Mesodermal cell (in vitro differentiated cells): Measurements from ENCODE around the gene MUC5B.

Experiments used
- H3K27ac ChIP-seq: 2 replicates; pipeline ENCODE4 v1.7.0; 2013; ENCODE audit warnings: mild to moderate bottlenecking, low read depth, low read length, moderate library complexity; ENCODE audit not compliant: severe bottlenecking
- H3K36me3 ChIP-seq: 2 replicates; pipeline ENCODE4 v1.7.1; 2013; ENCODE audit warnings: mild to moderate bottlenecking, low read length, moderate library complexity; ENCODE audit not compliant: control insufficient read depth, insufficient read depth
- H3K4me1 ChIP-seq: one replicate; pipeline ENCODE4 v1.7.1; 2013; ENCODE audit warnings: mild to moderate bottlenecking, low read length; ENCODE audit not compliant: insufficient read depth, control insufficient read depth, poor library complexity, severe bottlenecking
- H3K4me3 ChIP-seq: 2 replicates; pipeline ENCODE4 v1.7.0; 2013; ENCODE audit warnings: low read length, control low read depth, mild to moderate bottlenecking; ENCODE audit not compliant: insufficient read depth, poor library complexity, severe bottlenecking; ENCODE audit errors: extremely low read depth
- H3K9me3 ChIP-seq: 2 replicates; pipeline ENCODE4 v1.7.1; 2013; ENCODE audit warnings: mild to moderate bottlenecking, low read length, moderate library complexity; ENCODE audit not compliant: control insufficient read depth
- WGBS, 2 experiments: methylation state at CpG; one replicate each; pipeline ENCODE4 v1.1.5; 2013; ENCODE audit warnings: missing lambda C conversion rate in 2 of 2; ENCODE audit not compliant: insufficient coverage in 2 of 2; 5-methylcytosine and 5-hydroxymethylcytosine counted together

The MUC5B gene

DNA sequence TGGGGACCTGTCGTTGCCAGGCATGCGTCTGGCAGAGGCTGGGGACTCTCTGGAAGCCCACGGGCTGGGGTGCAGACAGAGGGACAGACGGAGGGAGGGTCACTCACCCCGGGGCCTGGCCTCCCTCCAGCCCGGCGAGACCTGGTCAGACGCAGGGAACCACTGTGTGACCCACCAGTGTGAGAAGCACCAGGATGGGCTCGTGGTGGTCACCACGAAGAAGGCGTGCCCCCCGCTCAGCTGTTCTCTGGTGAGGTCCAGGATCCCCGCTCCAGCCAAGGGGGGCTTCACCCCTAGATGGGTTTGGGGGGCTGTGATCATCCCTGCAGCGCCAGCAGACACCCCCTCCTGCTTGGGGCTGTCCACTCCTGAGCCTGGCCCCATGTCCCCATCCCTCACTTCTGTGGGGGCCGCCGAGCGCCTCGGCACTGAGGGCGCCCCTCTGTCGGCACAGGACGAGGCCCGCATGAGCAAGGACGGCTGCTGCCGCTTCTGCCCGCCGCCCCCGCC is 23.6 kb upstream of the MUC5B start:
- Histone ChIP-seq H3K4me3 (no peak overlapping the region), H3K9me3 (no peaks in the 10 kb centered on the region), H3K27ac (no peak overlapping the region), H3K4me1 (no peaks in the 10 kb centered on the region), H3K36me3 (no peaks in the 10 kb centered on the region)
- WGBS, 2 experiments, result 82 to 88% methylated on average over 19 to 23 of the region's 27 CpGs

DNA sequence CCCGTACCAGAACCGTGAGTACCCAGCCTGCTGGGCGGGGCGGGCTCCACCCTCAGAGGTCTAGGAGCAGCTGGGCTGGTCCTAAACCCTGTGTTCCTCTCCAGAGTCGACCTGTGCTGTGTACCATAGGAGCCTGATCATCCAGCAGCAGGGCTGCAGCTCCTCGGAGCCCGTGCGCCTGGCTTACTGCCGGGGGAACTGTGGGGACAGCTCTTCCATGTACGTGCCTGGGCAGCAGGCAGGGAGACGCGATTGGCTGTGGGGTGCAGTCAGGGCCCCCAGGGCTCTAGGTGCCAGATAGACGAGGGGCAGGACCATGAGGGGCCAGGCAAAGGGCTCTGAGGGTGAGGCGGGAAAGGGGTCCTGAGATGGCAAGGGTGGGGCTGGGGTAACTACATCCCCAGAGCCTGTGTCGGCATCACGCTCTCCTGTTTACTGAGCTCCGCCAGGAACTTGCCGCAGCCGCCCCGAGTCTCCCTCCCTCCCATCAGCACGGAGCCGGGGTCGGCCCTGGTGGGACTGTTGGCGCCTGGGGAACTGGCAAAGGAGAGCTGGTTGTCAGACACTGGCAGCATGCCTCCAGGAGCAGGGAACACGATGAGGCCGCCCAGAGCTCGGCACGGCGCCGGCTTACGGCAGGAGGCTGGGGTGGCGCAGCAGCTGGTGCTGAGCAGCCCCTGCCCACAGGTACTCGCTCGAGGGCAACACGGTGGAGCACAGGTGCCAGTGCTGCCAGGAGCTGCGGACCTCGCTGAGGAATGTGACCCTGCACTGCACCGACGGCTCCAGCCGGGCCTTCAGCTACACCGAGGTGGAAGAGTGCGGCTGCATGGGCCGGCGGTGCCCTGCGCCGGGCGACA is 22.9 kb upstream of the MUC5B start:
- Histone ChIP-seq H3K4me3 (no peak overlapping the region), H3K27ac (no peak overlapping the region), H3K36me3 (no peaks in the 10 kb centered on the region), H3K4me1 (no peaks in the 10 kb centered on the region), H3K9me3 (no peaks in the 10 kb centered on the region)
- WGBS, 2 experiments, result 85 to 90% methylated on average over 41 to 44 of the region's 47 CpGs

DNA sequence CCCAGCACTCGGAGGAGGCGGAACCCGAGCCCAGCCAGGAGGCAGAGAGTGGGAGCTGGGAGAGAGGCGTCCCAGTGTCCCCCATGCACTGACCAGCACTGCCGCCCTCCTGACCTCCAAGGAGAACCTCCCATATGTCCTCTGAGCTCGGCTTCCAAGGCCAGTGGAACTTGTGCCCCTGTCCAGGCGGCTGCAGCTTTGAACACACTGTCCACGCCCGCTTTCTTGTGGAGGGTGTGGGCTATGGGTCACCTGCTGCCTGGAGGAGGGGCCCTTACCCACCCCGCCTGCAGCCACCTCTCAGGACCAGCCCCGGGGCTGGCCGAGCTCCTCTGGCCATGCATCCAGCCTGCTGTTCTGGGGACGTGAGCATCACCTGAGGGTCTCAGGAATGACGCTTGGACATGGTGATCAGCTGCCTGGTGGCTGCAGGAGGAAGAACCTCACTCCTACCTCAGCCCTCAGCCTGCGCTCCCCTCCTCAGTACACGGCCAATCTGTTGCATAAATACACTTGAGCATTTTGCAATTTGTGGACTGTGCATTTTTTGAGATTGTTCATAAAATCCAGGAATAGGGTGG is 22.2 kb upstream of the MUC5B start:
- Histone ChIP-seq H3K36me3 (no peaks in the 10 kb centered on the region), H3K4me1 (no peaks in the 10 kb centered on the region), H3K4me3 (no peak overlapping the region), H3K9me3 (no peaks in the 10 kb centered on the region), H3K27ac (no peak overlapping the region)
- 84 to 90% methylated on average over 12 to 14 of the region's 16 CpGs for WGBS, 2 experiments

DNA sequence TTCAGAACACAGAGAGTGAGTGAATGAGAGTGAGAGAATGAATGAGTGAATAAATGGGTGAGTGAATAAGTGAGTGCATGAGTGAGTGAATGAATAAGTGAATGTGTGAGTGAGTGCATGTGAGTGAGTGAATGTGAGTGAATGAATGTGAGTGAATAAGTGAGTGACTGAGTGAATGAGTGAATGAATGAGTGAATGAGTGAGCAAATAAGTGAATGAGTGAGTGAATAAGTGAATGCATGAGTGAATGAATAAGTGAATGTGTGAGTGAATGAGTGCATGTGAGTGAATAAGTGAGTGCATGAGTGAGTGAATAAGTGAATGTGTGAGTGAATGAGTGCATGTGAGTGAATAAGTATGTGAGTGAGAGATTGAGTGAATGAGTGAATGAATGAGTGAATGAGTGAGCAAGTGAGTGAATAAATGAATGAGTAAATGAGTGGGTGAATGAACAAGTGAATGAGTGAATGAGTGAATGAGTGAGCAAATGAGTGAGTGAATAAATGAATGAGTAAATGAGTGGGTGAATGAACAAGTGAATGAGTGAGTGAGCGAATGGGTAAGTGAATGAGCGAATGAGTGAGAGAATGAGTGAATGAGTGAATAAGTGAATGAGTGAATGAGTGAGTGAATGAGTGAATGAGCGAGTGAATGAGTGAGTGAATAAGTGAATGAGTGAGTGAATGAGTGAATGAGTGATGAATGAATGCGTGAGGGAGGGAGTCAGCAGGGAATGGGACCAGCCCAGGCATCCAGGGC is 21.3 kb upstream of the MUC5B start:
- Histone ChIP-seq H3K4me3 (no peak overlapping the region), H3K4me1 (no peaks in the 10 kb centered on the region), H3K27ac (no peak overlapping the region), H3K9me3 (no peaks in the 10 kb centered on the region), H3K36me3 (no peaks in the 10 kb centered on the region)
- 80 to 89% methylated on average over 4 of the region's 4 CpGs for WGBS, 2 experiments

DNA sequence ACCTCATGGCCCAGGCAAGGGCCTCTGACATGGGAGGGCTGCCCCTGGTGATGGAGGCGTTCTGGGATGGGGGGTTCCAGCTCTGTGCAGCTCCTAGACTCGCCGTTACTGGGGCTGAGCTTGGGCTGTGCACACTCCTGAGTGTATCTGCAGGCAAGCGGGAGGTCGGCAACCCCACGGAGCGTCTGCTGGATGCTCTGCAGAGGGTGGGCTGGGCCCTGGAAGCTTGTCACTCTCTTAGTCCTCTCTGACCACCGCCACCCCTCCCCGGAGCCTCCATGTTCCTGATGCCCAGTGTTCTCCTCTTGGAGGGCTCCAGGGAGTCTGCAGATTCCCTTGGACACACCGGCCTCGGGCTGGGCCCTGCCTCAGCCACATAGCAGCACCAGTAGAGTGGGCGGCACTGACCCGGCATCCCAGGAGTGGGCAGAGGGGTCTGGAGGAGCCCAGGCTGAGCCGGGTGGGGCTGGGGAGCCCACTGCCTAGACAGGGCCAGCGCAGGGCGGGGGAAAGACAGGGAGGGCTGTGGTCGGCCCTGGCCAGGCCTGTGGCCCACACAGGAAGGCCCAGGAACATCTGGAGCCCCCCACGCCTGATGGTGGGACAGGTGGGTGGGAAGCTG is 20.6 kb upstream of the MUC5B start:
- no peak overlapping the region for H3K4me3 ChIP-seq
- 84 to 87% methylated on average over 12 to 18 of the region's 18 CpGs for WGBS, 2 experiments
- H3K4me1 ChIP-seq, result no peaks in the 10 kb centered on the region

DNA sequence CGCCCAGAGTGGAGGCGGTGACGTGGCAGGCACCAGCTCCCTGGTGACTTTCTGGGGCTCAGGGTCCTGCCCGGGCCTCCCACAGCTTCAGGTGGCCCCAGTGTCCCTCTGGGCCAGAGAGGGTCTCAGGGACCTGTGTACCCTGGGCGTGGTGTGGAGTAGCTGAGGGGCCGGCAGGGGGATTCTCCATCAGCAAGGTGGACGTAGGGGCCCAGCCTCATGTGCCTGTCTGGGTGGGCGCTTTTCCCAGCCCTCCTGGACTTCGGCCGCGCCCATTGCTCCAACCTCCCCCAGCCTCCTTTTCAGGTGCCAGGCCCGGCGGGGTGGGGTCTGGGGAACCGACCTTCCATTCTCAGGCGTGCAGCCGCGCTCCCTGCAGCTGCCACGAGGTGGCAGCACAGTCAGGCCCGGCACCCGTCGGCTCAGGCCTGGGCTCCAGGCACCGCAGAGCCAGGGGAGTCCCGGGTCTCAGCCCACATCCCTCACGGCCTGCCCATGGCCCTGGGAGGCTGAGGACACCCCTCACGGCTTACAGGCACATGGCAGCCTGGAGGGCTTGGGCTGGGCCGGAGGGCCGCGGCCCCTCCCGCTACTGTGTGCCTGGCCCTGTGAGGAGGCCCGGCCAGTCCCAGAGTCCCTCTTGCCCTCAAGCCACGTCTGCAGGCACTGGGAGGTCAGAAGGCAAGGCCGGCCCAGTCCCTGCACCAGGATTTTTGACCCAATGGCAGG is 19.9 kb upstream of the MUC5B start:
- Histone ChIP-seq H3K4me1 (no peaks in the 10 kb centered on the region), H3K4me3 (no peak overlapping the region), H3K27ac (no peak overlapping the region), H3K36me3 (no peaks in the 10 kb centered on the region), H3K9me3 (no peaks in the 10 kb centered on the region)
- 29 to 36% methylated on average over 28 to 32 of the region's 32 CpGs for WGBS, 2 experiments

More for the DNA sequence above, 20.6 kb upstream of the MUC5B start:
- no peaks in the 10 kb centered on the region for H3K9me3 ChIP-seq
- no peak overlapping the region for H3K27ac ChIP-seq
- H3K36me3 ChIP-seq, result no peaks in the 10 kb centered on the region

DNA sequence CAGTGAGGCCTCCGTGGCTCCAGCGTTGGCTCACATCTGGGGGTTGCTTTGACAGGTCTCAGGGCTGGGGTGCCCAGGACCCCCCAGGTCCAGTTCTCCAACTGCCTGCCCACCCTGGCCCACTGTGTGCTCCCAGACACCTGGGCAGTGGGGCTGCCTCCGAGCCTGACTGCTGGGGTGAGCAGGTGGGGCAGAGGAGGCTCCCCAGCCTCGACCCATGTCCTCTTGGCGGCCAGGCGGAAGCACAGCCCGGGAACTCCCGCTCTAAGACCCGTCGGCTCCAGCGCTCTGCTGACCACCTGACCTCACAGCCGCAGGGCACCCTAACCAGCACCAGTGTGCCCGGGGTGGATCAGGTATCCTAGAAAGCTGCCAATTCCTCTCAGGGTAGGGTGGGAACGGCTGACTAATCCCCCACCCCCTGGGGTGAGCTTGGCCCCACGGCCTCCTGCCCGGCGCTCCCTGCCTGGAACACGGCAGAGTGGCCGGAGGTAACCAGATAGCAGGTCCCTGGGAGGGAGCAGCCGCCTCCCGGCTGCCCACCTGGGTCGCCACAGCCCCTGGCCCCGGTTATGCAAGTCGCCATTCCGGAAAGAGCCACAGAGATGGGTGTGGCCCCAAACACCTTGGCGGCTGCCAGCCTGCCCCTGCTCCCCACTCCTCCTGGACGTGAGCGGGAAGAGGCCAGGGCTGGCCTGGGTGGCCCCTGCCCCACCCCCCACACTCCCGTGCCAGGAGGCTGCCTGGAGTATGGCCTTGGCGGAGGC is 19.2 kb upstream of the MUC5B start:
- no peaks in the 10 kb centered on the region for H3K4me1 ChIP-seq
- no peaks in the 10 kb centered on the region for H3K9me3 ChIP-seq
- no peak overlapping the region for H3K27ac ChIP-seq
- WGBS, 2 experiments, result 84 to 94% methylated on average over 16 to 28 of the region's 30 CpGs
- H3K36me3 ChIP-seq, result no peaks in the 10 kb centered on the region
- H3K4me3 ChIP-seq, result no peak overlapping the region

DNA sequence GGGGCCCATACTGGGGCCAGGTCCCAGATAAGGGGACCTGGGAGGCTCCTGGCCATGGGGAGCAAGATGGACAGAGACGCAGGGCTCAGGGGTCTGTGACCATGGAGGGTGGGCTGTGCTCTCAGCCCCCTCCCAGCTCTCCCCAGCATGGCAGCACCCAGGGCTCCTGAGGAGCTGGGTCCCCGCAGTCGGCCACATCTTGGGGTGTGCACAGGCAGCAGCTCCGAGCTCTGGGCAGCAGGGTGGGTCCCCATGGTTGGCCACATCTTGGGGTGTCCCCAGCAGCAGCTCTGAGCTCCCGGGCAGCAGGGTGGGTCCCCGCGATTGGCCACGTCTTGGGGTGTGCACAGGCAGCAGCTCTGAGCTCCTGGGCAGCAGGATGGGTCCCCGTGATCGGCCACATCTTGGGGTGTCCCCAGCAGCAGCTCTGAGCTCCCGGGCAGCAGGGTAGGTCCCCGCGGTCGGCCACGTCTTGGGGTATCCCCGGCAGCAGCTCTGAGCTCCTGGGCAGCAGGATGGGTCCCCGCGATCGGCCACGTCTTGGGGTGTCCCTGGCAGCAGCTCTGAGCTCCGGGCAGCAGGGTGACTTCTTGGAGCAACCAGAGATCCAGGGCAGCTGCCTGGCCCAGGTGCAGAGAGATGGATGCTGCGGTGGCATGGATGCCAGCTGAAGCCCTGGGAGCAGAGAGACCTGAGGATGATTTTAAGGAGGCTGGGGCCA is 18.3 kb upstream of the MUC5B start:
- WGBS, 2 experiments, result 80 to 91% methylated on average over 16 to 20 of the region's 22 CpGs
- no peak overlapping the region for H3K4me3 ChIP-seq
- no peaks in the 10 kb centered on the region for H3K9me3 ChIP-seq
- H3K4me1 ChIP-seq, result no peaks in the 10 kb centered on the region
- H3K36me3 ChIP-seq, result no peaks in the 10 kb centered on the region
- H3K27ac ChIP-seq, result no peak overlapping the region
